Activated T-helper 1 cell treated with anti-CD3 and anti-CD28 coated beads, Interleukin-12 subunit alpha, Interleukin-12 subunit beta, Interleukin-2, Interleukin-4 antibody, amounts not matched to agents 30 ng/mL and 10 ng/mL and 1 ng/mL, durations not matched to agents 14 hours and 24 hours and 36 hours (primary cell): ENCODE measurements around the gene EBF3. TPM values are rescaled to one million over a fixed set of nuclear protein-coding genes. Genes with fewer than 3 reads are reported as not detected.

Experiments
- DNase-seq: peaks from one replicate; pipeline ENCODE4 v3.0.0; 2021; ENCODE audit warnings: low spot score
- H3K27ac Mint-ChIP-seq: one replicate; pipeline ENCODE4 v1.8.0; 2021; ENCODE audit warnings: mild to moderate bottlenecking, mixed read lengths
- H3K27me3 Mint-ChIP-seq: one replicate; pipeline ENCODE4 v1.8.0; 2022; ENCODE audit warnings: mild to moderate bottlenecking, moderate library complexity, mixed read lengths; ENCODE audit not compliant: insufficient read depth
- H3K36me3 Mint-ChIP-seq: one replicate; pipeline ENCODE4 v1.8.0; 2021; ENCODE audit warnings: low read depth, mixed read lengths
- H3K4me1 Mint-ChIP-seq: one replicate; pipeline ENCODE4 v1.8.0; 2021; ENCODE audit warnings: low read depth, mixed read lengths
- H3K4me3 Mint-ChIP-seq: one replicate; pipeline ENCODE4 v1.8.0; 2021; ENCODE audit warnings: mild to moderate bottlenecking, moderate library complexity, mixed read lengths
- H3K9me3 Mint-ChIP-seq: one replicate; pipeline ENCODE4 v1.8.0; 2021; ENCODE audit warnings: mixed read lengths
- intact Hi-C: fragments of 100-400 bp; cut with micrococcal nuclease; formaldehyde crosslinking; loops from one replicate; pipeline ENCODE4 v1.15.1; 2024
- total RNA-seq: library from RNA; stranded (reverse); gene quantifications from 2 replicates; pipeline ENCODE4 v1.2.3, GENCODE V29; 2022

Gene EBF3
- total RNA-seq, 1 donor from 2014 or later, result not detected

DNA sequence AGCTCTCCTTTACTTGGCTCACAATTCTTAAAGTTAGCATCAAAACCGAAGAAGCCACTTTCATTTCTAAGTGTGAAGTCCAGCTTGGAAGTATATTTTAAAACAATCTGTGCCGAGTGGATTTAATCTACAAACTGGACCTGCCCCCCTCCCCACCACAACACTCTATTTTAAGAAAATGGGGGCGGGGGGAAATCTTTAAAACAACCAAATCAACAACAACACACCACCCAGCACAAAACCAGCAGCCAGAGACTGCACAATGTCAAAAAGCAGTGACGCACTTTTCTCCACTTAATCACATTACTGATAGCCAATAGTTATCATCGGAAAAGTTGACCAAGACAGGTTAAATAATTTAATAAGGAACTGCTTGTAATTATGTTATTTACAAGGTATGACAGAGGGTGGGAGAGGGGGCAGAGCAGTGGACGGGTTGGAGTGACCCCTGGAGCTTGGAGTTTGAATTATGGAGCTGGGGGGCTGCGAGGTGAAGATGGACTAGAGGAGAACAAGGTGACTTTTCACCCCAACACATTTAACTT is 2.8 kb downstream of the EBF3 start:
- H3K4me3 Mint-ChIP-seq, result no peak overlapping the region
- peak overlapping the region; percentile 40 for H3K27ac Mint-ChIP-seq
- no peaks in the 10 kb centered on the region for H3K9me3 Mint-ChIP-seq
- peaks cover 2% of the 10 kb centered on the region for H3K36me3 Mint-ChIP-seq
- intact Hi-C loops, result no loop called here
- DNase-seq, result no peak
- H3K27me3 Mint-ChIP-seq, result peaks cover 67% of the 10 kb centered on the region
- peaks cover 27% of the 10 kb centered on the region for H3K4me1 Mint-ChIP-seq

DNA sequence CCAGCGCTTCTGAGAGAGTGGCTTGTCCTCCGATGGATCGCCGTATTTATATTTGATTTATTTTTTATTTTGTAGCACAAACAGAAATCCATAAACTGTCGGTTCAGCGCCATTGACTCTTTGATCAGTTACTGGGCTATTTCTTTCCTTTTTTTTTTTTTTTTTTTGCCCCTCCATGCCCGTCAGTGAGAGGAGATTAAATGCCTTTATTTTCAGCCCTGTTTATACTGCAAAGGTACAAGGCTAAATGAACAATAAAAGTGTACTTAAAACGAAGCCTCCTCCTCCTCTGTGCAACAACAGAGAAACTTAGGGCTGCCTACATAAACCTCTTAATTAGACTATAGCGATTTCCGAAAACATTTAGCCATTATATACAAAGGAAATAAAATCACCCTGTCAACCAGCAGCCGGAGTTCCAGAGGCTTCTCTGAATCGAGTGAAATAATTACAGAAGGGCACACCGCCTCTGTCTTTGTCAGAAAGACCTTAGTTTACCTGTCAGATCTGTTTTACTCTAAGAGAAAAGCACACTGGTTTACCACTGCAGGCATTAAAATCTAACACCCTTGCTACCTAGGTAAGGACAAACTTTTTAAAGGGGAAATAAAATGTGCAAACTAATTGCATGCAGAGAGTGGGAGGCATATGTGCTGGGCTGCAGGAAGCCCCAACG is 3.5 kb downstream of the EBF3 start:
- H3K4me1 Mint-ChIP-seq, result peaks cover 23% of the 10 kb centered on the region
- H3K4me3 Mint-ChIP-seq, result no peak overlapping the region
- H3K9me3 Mint-ChIP-seq, result no peaks in the 10 kb centered on the region
- peaks cover 2% of the 10 kb centered on the region for H3K36me3 Mint-ChIP-seq
- no peak for DNase-seq
- intact Hi-C loops, result no loop called here
- peaks cover 65% of the 10 kb centered on the region for H3K27me3 Mint-ChIP-seq
- H3K27ac Mint-ChIP-seq, result peak overlapping the region; percentile 73

DNA sequence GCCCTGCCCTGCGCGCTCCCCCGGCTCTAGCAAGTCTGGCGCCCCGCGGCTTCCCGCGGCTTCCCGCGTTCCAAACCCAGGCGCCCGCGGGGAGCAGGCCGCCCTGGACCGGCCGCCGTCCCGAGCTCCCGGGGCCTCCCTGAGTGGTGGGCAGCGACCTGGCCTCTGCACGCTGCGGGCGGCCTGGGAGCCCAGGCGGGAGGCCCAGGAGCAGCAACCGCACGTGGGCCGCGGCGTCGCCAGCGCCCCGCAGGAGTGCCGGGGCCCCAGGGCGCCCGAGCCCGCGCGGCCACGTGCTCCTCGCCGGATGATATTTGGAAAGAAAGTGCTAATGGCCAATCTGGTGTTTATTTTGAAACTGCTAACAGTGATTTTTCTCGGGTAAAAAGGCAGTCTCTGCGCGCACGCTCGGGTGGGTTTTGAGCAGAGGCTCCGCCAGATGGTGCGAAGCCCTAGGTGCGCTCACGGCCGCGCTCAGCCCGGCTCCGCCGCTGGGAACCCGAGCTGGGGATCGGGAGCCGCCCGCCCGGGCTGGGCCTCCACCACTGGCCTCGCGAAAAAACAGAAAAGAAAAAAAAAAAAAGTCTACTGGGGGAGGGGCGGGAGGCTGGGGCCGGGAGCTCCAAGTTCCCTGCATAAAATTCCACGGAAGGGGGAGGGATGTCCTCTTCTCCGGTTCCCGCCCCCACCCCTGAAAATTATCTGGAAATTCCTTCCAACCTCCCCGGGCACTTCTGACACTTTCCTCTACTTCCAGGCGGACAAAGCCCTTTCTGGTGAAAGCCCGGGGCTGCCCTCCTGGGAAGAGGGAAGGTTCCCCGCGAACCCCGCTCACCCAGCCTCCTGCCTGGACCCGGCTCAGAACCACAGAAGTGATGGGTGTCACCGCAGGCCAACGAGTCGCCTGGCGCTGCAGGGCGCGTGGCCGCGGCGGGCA is 4.3 kb downstream of the EBF3 start:
- Mint-ChIP-seq H3K27me3 (peaks cover 70% of the 10 kb centered on the region), H3K4me3 (no peak overlapping the region), H3K36me3 (peaks cover 2% of the 10 kb centered on the region), H3K27ac (peak overlapping the region; percentile 73), H3K4me1 (peaks cover 20% of the 10 kb centered on the region), H3K9me3 (no peaks in the 10 kb centered on the region)
- intact Hi-C loops, result loop anchor here (5.0 kb wide), 1 partner anchor 928 kb away; no protein-coding TSS in a partner anchor
- no peak for DNase-seq

DNA sequence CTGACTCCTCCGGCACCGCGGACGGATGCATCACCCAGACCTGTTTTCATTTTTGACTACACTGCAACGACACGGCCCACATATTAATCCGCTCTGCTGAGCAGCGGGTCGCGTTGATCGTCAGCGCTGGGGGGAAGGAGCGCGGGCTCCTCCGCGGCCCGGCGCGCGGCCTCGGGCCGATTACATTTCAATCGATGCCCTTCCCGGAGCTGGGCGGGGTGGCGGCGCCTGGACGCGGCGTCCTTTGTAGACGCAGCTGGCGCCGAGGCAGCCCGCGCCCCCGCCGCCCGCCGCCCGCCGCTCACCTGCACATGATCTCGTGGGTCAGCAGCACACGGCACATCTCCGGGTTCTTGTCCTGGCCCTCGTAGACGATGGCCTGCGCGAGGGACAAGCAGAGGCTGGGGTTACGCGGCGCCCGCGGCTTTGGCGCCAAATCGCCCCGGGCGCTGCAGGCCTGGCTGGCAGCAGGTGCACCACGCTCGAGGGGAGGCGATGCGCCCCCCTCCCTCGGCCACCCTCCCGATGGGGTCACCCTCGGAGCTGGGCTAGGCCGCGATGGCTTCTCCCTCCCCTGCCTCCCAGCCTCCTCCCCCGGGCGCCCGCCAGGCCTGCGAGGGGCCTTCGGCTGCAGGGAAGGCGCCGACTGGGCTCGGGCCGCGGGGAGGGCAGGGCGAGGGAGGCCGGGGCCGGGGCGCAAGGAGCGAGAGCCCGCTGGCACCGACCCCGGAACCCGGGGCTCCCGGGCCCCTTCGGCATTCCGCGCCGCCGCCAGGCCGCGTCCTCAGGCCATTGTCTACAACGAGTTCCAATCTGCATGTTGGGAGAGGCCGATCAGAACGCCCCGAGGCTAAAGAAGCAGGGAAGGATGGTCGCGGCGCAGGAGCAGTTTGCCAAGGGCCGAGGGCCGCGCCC is 5.2 kb downstream of the EBF3 start:
- H3K27ac Mint-ChIP-seq, result peak overlapping the region; percentile 61
- peaks cover 73% of the 10 kb centered on the region for H3K27me3 Mint-ChIP-seq
- H3K9me3 Mint-ChIP-seq, result no peaks in the 10 kb centered on the region
- H3K4me3 Mint-ChIP-seq, result peak overlapping the region; percentile 19
- H3K36me3 Mint-ChIP-seq, result peaks cover 2% of the 10 kb centered on the region
- peaks cover 20% of the 10 kb centered on the region for H3K4me1 Mint-ChIP-seq
- DNase-seq, result no peak
- intact Hi-C loops, result loop anchor here (5.0 kb wide), 1 partner anchor 927 kb away; no protein-coding TSS in a partner anchor

DNA sequence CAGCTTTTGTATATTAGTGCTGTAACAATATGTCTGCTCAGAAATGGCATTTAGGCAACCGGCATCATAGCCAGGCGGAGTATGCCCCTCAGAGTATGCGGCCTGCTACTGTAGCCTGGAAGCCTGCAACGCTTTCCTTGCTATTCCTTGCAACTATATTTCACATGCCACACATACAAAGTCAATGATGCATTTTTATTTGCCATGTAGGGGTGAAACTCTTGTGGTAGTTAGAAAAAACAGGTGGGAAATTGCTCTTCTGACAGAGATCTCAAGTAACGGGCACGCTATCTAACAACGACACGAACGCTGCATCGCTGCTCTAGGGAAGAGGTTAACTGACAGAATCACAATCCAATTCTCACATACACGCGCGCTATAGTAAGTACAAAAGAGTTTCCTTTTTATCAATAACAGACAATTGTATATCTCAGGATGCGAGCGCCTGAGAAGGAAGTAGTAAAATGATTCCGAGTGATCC is 5.9 kb downstream of the EBF3 start:
- Mint-ChIP-seq H3K27ac (peak overlapping the region; percentile 61), H3K4me1 (peaks cover 20% of the 10 kb centered on the region)
- DNase-seq, result no peak

DNA sequence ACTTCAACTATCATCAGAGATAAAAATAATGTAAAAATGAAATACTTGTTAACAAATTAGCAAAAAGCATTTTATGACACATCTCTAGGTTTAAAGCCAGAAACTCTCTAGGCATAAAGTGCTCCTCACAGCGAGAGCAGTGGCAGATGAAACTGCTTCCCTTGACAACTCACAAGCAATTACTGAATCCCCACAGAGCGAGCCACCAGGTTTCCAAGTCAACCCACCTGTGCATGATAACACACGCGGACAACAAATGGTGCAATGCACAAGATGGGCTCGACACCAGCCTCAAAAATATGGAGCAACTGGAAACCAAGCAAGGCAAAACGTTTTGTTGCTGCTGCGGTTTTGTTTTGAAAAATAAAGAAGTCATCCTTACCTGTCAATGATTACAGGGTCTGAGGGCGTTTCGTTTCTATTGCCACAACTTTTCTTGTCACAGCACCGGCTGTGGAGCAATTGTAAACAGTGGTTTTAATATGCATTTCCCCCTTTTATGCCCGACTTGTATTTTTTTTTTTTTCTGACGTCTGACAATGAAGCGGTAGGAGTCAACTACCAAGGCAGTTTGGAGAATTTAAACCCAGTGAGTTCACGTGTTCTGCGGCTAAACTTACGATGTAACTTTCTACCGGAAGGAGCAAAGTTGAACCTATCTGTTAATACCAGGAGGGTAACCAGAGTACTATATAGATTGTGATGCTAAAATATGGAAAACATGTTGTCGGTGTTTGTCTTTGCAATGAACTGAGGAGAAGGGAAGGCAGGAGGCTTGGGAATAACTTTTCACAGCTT is 7.0 kb downstream of the EBF3 start:
- Mint-ChIP-seq H3K27ac (no peak overlapping the region), H3K4me3 (no peak overlapping the region), H3K9me3 (no peaks in the 10 kb centered on the region), H3K4me1 (peaks cover 13% of the 10 kb centered on the region), H3K36me3 (no peaks in the 10 kb centered on the region), H3K27me3 (peaks cover 62% of the 10 kb centered on the region)
- intact Hi-C loops, result loop anchor here (1.0 to 5.0 kb wide), 2 partner anchors 13 to 925 kb away; no protein-coding TSS in a partner anchor
- no peak for DNase-seq

More for the DNA sequence above, 5.9 kb downstream of the EBF3 start:
- Mint-ChIP-seq H3K9me3 (no peaks in the 10 kb centered on the region), H3K36me3 (peaks cover 2% of the 10 kb centered on the region), H3K4me3 (peak overlapping the region; percentile 19), H3K27me3 (peaks cover 71% of the 10 kb centered on the region)
- intact Hi-C loops, result loop anchor here (5.0 kb wide), 1 partner anchor 926 kb away; no protein-coding TSS in a partner anchor

DNA sequence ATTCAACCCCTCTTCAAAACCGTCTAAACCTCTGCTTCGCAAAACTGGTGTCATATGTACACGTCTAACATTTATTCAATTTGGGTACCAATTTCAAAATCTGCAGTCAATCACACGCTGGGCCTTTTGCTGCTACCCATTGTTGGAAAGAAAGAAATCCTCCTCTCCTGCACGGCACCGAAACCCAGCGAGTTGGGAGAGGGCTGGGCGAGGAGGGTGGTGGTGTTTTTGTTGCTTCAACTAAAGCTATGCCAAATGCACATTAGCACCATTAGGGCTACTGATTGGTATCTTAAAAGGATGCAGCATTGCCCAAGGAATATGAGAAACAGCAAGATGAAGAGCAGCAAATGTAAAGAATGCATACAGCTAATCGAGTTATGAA is 7.8 kb downstream of the EBF3 start:
- Mint-ChIP-seq H3K4me3 (no peak overlapping the region), H3K27ac (no peak overlapping the region), H3K9me3 (no peaks in the 10 kb centered on the region), H3K4me1 (peaks cover 13% of the 10 kb centered on the region), H3K36me3 (no peaks in the 10 kb centered on the region), H3K27me3 (peaks cover 57% of the 10 kb centered on the region)
- no peak for DNase-seq
- intact Hi-C loops, result loop anchor here (5.0 kb wide), 1 partner anchor 924 kb away; no protein-coding TSS in a partner anchor

DNA sequence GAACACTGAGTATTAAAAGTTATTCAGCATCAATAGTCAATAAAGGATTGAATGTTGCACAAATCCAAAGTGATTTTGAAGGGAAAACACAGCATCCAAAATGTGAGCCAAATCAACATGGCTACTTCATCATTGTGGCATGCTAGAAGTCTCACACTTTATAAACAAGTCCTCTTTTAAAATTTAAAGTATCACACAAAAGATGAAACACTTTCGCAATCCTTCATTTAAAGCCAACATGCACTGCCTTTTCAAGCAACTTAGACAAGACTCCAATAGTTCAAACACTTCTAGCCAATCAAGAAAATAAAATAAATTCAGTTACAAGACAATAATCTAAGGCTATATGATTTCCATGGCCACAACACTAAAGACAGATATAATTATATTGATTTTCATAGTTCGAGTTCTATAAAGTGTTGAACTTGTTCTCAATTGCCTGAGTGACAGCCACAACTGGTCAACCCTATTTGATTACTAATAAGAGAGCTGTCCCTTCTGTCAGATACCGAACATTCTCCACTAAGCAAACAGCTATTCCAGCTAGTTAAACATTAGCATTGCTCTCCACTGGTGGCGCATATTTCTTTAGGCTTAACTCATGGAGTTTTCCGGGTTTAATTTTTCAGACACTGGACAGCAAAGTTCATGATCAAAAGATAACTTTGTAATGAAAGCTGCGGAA is 8.3 kb downstream of the EBF3 start:
- Mint-ChIP-seq H3K27ac (no peak overlapping the region), H3K9me3 (no peaks in the 10 kb centered on the region), H3K4me3 (no peak overlapping the region), H3K36me3 (no peaks in the 10 kb centered on the region), H3K4me1 (peaks cover 12% of the 10 kb centered on the region), H3K27me3 (peaks cover 51% of the 10 kb centered on the region)
- intact Hi-C loops, result loop anchor here (5.0 kb wide), 1 partner anchor 923 kb away; no protein-coding TSS in a partner anchor
- DNase-seq, result no peak

DNA sequence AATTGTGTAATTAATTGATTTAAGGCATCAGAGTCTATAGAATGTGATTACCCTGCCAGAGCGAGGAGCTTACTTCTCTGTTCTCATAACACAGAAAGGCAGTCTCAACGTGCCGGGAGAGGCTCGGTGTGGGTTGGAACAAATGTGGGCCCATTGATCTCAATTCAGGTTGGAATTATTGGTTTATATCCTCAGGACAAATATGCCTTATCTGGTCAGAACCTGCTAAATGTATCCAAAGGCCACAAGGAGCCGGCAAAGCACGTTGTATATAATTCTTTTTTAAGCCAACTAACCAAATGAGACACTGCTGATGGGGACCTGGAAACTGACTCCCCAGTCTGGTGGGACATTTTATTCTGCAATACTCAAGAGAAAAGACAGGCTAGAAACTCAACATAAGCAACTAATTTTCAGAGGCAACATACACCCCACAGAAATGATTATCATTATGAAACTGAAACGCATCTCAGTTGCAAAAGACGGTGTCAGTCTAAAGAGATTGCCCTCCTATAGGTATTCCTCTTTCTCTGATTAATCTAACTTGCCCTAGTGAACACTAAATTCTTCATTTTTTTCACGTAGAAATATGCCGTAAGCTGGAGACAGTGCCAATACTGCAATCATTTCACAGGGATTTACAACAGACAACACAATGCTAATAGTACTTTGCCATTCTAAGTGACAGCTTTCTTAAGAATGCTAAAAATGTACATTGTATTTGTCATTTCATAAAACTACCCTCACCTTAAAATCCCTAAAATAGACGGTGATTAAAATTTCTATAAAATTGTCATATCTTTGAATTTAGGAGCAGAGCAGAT is 9.4 kb downstream of the EBF3 start:
- H3K4me1 Mint-ChIP-seq, result peaks cover 5% of the 10 kb centered on the region
- intact Hi-C loops, result loop anchor here (5.0 kb wide), 1 partner anchor 922 kb away; no protein-coding TSS in a partner anchor
- peaks cover 42% of the 10 kb centered on the region for H3K27me3 Mint-ChIP-seq
- DNase-seq, result no peak
- H3K4me3 Mint-ChIP-seq, result no peak overlapping the region
- H3K9me3 Mint-ChIP-seq, result no peaks in the 10 kb centered on the region
- no peak overlapping the region for H3K27ac Mint-ChIP-seq
- H3K36me3 Mint-ChIP-seq, result no peaks in the 10 kb centered on the region

DNA sequence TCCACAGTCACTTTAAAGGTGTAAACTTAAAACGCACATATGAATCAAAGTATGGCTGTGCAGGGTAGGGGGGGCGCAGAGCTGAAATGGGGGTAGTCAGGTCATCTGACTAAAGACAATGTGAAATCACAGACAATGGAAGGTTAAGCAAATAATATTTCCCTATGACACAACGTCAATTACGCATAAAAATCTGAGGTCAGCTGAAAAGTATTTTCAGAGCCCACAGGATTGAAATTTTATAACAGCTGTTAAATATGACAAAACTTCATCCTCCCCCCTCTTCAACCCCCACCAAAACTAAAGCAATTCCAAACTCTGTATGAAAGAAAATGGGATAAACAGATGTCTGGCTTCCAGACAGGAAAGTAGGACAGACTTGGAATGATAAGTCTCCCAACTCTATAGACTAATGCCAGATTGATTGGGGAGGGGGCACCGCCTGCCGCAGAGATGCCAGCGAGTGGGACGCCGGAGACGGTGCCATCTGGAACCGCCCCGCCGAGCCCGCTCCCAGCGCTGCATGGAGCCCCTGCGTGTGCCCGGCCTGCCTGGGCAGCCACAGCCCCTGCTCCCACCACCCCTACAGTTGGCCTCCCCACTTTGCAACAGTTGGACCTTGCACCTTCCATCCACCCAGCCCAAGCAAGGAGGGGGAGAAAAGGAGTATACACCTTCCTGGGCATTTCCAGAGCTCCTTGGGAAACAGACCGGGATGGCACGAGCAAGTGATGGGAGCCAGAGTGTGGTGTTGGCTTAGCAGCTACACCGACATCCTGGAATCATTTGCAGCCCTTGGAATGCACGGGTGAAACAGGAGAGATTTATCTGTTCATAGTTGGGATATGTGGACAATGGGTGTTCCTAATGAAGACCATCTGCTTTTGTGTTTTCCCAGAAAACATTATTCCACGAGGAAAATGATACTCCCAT is 10.7 kb downstream of the EBF3 start:
- intact Hi-C loops, result no loop called here
- H3K4me1 Mint-ChIP-seq, result peaks cover 4% of the 10 kb centered on the region
- DNase-seq, result no peak

More for the DNA sequence above, 10.7 kb downstream of the EBF3 start:
- H3K36me3 Mint-ChIP-seq, result no peaks in the 10 kb centered on the region
- H3K9me3 Mint-ChIP-seq, result no peaks in the 10 kb centered on the region
- peaks cover 43% of the 10 kb centered on the region for H3K27me3 Mint-ChIP-seq
- no peak overlapping the region for H3K27ac Mint-ChIP-seq
- no peak overlapping the region for H3K4me3 Mint-ChIP-seq
